ENCODE measurements around the gene CIT. TPM values are rescaled to one million over a fixed set of nuclear protein-coding genes. Genes with fewer than 3 reads are reported as not detected.

Gene CIT
- total RNA-seq, 1 donor from 2014 or later, result 85.9 TPM

GRCh38 chr12:119913536-119914330 is 36.6 kb upstream of the CIT start:
- Mint-ChIP-seq H3K9me3 (no peaks in the 10 kb centered on the region), H3K27ac (ENCODE audit: unreplicated experiment) (no peak overlapping the region), H3K4me1 (no peaks in the 10 kb centered on the region), H3K4me3 (no peak overlapping the region), H3K27me3 (ENCODE audit: low read depth) (no peaks in the 10 kb centered on the region), H3K36me3 (ENCODE audit: low read depth) (no peaks in the 10 kb centered on the region)
- no peak for DNase-seq (ENCODE audit: low read depth, low spot score)
- TF ChIP-seq CTCF (conservative IDR thresholded peaks at IDR 0.05), result no peak

GRCh38 chr12:119911182-119911581 is 34.1 kb upstream of the CIT start:
- Mint-ChIP-seq H3K4me1 (no peaks in the 10 kb centered on the region), H3K4me3 (no peak overlapping the region), H3K9me3 (no peaks in the 10 kb centered on the region), H3K27ac (ENCODE audit: unreplicated experiment) (no peak overlapping the region), H3K27me3 (ENCODE audit: low read depth) (no peaks in the 10 kb centered on the region), H3K36me3 (ENCODE audit: low read depth) (no peaks in the 10 kb centered on the region)
- TF ChIP-seq CTCF (conservative IDR thresholded peaks at IDR 0.05), result no peak
- DNase-seq (ENCODE audit: low read depth, low spot score), result no peak

- no peaks in the 10 kb centered on the region for H3K9me3 Mint-ChIP-seq
- DNase-seq (ENCODE audit: low read depth, low spot score), result no peak
- no peak overlapping the region for H3K27ac Mint-ChIP-seq (ENCODE audit: unreplicated experiment)
- no peak for TF ChIP-seq CTCF (conservative IDR thresholded peaks at IDR 0.05)
- H3K4me1 Mint-ChIP-seq, result no peaks in the 10 kb centered on the region
- no peak overlapping the region for H3K4me3 Mint-ChIP-seq
- no peaks in the 10 kb centered on the region for H3K36me3 Mint-ChIP-seq (ENCODE audit: low read depth)
- no peaks in the 10 kb centered on the region for H3K27me3 Mint-ChIP-seq (ENCODE audit: low read depth)
These were observed 33.5 kb upstream of the CIT start for GRCh38 chr12:119910586-119910985.

GRCh38 chr12:119902084-119902509 is 25.0 kb upstream of the CIT start:
- peaks cover 5% of the 10 kb centered on the region for H3K27me3 Mint-ChIP-seq (ENCODE audit: low read depth)
- no peak overlapping the region for H3K27ac Mint-ChIP-seq (ENCODE audit: unreplicated experiment)
- no peak overlapping the region for H3K4me3 Mint-ChIP-seq
- peak; percentile 68 for DNase-seq (ENCODE audit: low read depth, low spot score)
- no peaks in the 10 kb centered on the region for H3K4me1 Mint-ChIP-seq
- H3K9me3 Mint-ChIP-seq, result no peaks in the 10 kb centered on the region
- H3K36me3 Mint-ChIP-seq (ENCODE audit: low read depth), result no peaks in the 10 kb centered on the region
- peak; percentile 86 for TF ChIP-seq CTCF (conservative IDR thresholded peaks at IDR 0.05)

GRCh38 chr12:119901670-119902069 is 24.6 kb upstream of the CIT start:
- Mint-ChIP-seq H3K27ac (ENCODE audit: unreplicated experiment) (no peak overlapping the region), H3K9me3 (no peaks in the 10 kb centered on the region), H3K4me3 (no peak overlapping the region), H3K27me3 (ENCODE audit: low read depth) (peaks cover 5% of the 10 kb centered on the region), H3K36me3 (ENCODE audit: low read depth) (no peaks in the 10 kb centered on the region), H3K4me1 (no peaks in the 10 kb centered on the region)
- DNase-seq (ENCODE audit: low read depth, low spot score), result no peak
- TF ChIP-seq CTCF (conservative IDR thresholded peaks at IDR 0.05), result no peak

All from neural crest cell (in vitro differentiated cells).